ENCODE results near the gene IL1RAPL1.

IL1RAPL1 gene

DNA sequence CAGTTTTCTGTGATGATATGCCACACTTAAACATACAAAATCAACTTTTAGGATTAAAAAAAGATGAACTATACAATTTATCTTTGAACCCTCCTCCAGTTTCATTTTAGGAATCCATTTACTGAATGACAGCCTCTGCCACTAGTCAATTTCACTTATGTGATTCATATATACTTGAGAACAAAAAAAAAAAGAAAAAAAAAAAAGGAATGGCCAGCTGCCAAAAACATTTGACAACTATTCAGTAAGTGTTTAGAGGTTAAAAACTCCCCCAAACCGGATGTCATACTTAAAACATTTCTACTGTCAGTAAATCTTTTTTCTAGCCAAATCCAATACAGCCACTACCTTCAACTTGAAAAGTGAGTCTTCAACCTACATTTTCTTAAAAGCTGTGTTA lies 1361.4 kb downstream of the IL1RAPL1 start:
- TF ChIP-seq TAF1 (IDR thresholded peaks at IDR 0.05; ENCODE audit: borderline replicate concordance, insufficient read depth, low read length), result no peak
- TF ChIP-seq, protein P1, sequence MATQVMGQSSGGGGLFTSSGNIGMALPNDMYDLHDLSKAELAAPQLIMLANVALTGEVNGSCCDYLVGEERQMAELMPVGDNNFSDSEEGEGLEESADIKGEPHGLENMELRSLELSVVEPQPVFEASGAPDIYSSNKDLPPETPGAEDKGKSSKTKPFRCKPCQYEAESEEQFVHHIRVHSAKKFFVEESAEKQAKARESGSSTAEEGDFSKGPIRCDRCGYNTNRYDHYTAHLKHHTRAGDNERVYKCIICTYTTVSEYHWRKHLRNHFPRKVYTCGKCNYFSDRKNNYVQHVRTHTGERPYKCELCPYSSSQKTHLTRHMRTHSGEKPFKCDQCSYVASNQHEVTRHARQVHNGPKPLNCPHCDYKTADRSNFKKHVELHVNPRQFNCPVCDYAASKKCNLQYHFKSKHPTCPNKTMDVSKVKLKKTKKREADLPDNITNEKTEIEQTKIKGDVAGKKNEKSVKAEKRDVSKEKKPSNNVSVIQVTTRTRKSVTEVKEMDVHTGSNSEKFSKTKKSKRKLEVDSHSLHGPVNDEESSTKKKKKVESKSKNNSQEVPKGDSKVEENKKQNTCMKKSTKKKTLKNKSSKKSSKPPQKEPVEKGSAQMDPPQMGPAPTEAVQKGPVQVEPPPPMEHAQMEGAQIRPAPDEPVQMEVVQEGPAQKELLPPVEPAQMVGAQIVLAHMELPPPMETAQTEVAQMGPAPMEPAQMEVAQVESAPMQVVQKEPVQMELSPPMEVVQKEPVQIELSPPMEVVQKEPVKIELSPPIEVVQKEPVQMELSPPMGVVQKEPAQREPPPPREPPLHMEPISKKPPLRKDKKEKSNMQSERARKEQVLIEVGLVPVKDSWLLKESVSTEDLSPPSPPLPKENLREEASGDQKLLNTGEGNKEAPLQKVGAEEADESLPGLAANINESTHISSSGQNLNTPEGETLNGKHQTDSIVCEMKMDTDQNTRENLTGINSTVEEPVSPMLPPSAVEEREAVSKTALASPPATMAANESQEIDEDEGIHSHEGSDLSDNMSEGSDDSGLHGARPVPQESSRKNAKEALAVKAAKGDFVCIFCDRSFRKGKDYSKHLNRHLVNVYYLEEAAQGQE (IDR thresholded peaks at IDR 0.05; ENCODE audit: insufficient read depth in 1 of 2, low read depth in 2 of 2, low read length in 2 of 2), result no peak
- no peak for TF ChIP-seq POLR2AphosphoS5 (IDR thresholded peaks at IDR 0.05; ENCODE audit: low read depth, low read length)
- TF ChIP-seq SIN3A (IDR thresholded peaks at IDR 0.05; ENCODE audit: borderline replicate concordance, insufficient read depth, low read length), result no peak
- no peak for TF ChIP-seq FOXP2 (optimal IDR thresholded peaks at IDR 0.05; ENCODE audit: borderline replicate concordance, extremely low read depth, extremely low read length, insufficient read depth)

- TF ChIP-seq, protein P1 (IDR thresholded peaks at IDR 0.05; ENCODE audit: insufficient read depth in 1 of 2, low read depth in 2 of 2, low read length in 2 of 2), result no peak
- TF ChIP-seq SIN3A (IDR thresholded peaks at IDR 0.05; ENCODE audit: borderline replicate concordance, insufficient read depth, low read length) (no peak), FOXP2 (optimal IDR thresholded peaks at IDR 0.05; ENCODE audit: borderline replicate concordance, extremely low read depth, extremely low read length, insufficient read depth) (no peak), TAF1 (IDR thresholded peaks at IDR 0.05; ENCODE audit: borderline replicate concordance, insufficient read depth, low read length) (no peak), POLR2AphosphoS5 (IDR thresholded peaks at IDR 0.05; ENCODE audit: low read depth, low read length) (no peak)
Measured at GRCh38 chrX:29952016-29952415, 1364.8 kb downstream of the IL1RAPL1 start.

DNA sequence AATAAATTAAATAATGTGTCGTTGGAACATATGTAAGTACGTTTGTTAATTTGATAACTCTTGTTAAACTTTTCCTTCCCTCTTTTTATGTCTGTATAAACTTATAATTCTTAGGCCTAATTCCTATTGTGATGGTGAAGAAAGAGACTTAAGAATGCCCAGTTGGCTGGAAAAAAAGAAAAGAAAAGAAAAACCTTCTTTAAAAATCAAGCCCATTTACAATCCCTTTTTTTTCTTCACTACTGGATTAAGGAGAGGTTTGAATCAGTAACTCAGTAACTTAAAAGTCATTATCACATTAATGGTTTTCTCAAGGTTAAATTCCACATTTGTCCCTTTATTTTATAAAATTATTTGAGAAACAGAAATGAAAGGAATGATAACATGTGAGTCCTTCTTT lies 1374.8 kb downstream of the IL1RAPL1 start:
- no peak for TF ChIP-seq TAF1 (IDR thresholded peaks at IDR 0.05; ENCODE audit: borderline replicate concordance, insufficient read depth, low read length)
- TF ChIP-seq POLR2AphosphoS5 (IDR thresholded peaks at IDR 0.05; ENCODE audit: low read depth, low read length), result no peak
- TF ChIP-seq SIN3A (IDR thresholded peaks at IDR 0.05; ENCODE audit: borderline replicate concordance, insufficient read depth, low read length), result no peak
- no peak for TF ChIP-seq FOXP2 (optimal IDR thresholded peaks at IDR 0.05; ENCODE audit: borderline replicate concordance, extremely low read depth, extremely low read length, insufficient read depth)
- TF ChIP-seq, protein P1 (IDR thresholded peaks at IDR 0.05; ENCODE audit: insufficient read depth in 1 of 2, low read depth in 2 of 2, low read length in 2 of 2), result no peak

- TF ChIP-seq TAF1 (IDR thresholded peaks at IDR 0.05; ENCODE audit: borderline replicate concordance, insufficient read depth, low read length) (no peak), POLR2AphosphoS5 (IDR thresholded peaks at IDR 0.05; ENCODE audit: low read depth, low read length) (no peak), SIN3A (IDR thresholded peaks at IDR 0.05; ENCODE audit: borderline replicate concordance, insufficient read depth, low read length) (no peak), FOXP2 (optimal IDR thresholded peaks at IDR 0.05; ENCODE audit: borderline replicate concordance, extremely low read depth, extremely low read length, insufficient read depth) (no peak)
- TF ChIP-seq, protein P1 (IDR thresholded peaks at IDR 0.05; ENCODE audit: insufficient read depth in 1 of 2, low read depth in 2 of 2, low read length in 2 of 2), result no peak
Measured at GRCh38 chrX:29965634-29966033, 1378.4 kb downstream of the IL1RAPL1 start.

DNA sequence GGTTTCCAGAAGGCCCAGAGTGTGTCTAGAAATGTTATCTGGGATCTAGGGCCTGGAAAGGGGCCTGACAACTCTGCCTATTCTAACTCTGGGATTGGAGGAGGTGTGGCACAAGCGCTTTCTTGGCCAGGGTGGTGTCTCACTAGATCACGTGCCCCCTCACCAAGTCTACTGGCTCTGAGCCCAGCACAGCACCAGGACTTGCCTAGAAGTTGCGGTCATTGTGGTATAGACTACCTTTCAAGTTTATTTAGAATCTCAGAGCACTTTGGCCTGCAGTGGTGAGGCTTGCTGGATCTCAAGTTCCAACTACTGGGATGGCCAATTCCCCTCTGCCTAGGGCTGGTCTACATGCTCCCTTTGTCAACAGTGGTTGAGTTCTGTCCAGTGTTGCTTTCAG lies 1404.8 kb downstream of the IL1RAPL1 start:
- no peak for TF ChIP-seq SIN3A (IDR thresholded peaks at IDR 0.05; ENCODE audit: borderline replicate concordance, insufficient read depth, low read length)
- TF ChIP-seq, protein P1 (IDR thresholded peaks at IDR 0.05; ENCODE audit: insufficient read depth in 1 of 2, low read depth in 2 of 2, low read length in 2 of 2), result no peak
- no peak for TF ChIP-seq TAF1 (IDR thresholded peaks at IDR 0.05; ENCODE audit: borderline replicate concordance, insufficient read depth, low read length)
- TF ChIP-seq POLR2AphosphoS5 (IDR thresholded peaks at IDR 0.05; ENCODE audit: low read depth, low read length), result no peak
- no peak for TF ChIP-seq FOXP2 (optimal IDR thresholded peaks at IDR 0.05; ENCODE audit: borderline replicate concordance, extremely low read depth, extremely low read length, insufficient read depth)

All from PFSK-1 (cell line).